ENCODE measurements around the gene HDAC4. TPM values are rescaled to one million over a fixed set of nuclear protein-coding genes. Genes with fewer than 3 reads are reported as not detected.

Gene HDAC4
- total RNA-seq, 1 donor from 2014 or later = 30.7 TPM

GRCh38 chr2:239064891-239065290, 335.9 kb downstream of the HDAC4 start:
- intact Hi-C loops (cut with DNase I) = no loop called here
- DNase-seq (ENCODE audit: missing footprints) = no peak
- no peak for ATAC-seq

DNA sequence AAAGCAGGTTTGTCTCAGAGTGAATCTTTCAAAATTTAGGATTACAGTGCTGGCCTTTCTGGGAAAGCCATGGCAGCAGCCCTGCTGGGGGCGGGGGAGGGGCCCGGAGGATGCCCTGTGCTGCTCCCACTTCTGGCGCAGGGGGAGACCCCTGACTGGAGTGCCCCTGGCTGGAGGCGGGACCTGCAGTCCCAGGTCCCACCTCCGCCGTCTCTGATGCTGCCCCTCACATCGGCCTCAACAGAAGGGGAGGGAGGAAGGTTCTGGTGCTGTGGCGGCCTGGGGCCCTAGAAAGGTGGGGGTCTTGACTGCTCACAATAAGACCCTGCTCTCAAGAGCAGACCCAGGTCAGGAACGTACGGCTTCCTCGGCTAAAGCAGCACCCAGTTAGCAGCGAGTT, 336.6 kb downstream of the HDAC4 start:
- no peak for DNase-seq (ENCODE audit: missing footprints)
- intact Hi-C loops (cut with DNase I) = no loop called here
- ATAC-seq = no peak

DNA sequence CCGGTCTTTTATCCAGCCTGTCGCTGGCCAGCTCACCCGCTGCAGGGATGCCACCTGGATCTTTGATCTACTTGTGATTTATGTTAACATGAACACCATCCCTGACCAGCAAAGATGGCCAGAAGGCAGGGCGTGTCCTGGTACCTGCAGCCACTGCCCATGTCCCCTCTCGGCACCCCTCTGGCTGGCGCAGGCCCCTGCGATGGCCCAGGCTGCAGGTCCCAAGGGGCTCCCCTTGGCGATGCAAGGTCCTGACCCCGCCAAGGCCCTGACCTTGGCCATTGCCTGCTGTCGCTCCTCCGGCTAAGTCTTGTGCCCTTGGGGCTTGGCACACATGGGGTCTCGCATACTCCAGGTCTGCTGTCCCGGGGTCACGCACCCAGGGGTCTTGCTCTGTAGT, 338.1 kb downstream of the HDAC4 start:
- ATAC-seq (no peak), DNase-seq (ENCODE audit: missing footprints) (no peak)
- intact Hi-C loops (cut with DNase I) = no loop called here

- DNase-seq (ENCODE audit: missing footprints) = no peak
- ATAC-seq = no peak
- intact Hi-C loops (cut with DNase I) = no loop called here
Observed at GRCh38 chr2:239061824-239062570, 338.8 kb downstream of the HDAC4 start.

DNA sequence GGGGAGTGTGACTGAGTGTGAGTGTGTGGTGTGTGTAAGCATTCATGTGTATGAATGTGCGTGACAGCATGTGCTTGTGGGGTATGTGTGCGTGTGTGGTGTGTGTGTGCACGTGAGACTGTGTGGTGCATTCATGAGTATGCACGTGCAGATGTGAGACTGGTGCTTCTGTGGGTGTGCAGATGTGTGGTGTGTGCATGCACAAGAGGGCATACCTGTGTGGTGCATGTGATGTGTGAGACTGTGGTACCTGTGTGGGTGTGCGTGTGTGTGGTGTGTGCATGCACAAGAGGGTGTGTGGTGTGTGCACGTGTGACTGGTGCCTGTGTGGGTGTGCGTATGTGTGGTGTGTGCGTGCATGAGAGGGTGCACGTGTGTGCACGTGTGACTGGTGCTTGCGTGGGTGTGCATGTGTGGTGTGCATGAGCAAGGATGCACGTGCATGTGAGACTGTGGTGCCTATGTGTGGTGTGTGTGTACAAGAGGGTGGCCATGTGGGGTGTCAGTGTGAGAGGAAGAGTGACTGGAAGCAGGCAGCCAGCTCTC, 339.6 kb downstream of the HDAC4 start:
- peak; percentile 21 for ATAC-seq
- DNase-seq (ENCODE audit: missing footprints) = no peak
- intact Hi-C loops (cut with DNase I) = no loop called here

GRCh38 chr2:239060676-239061075, 340.1 kb downstream of the HDAC4 start:
- intact Hi-C loops (cut with DNase I) = no loop called here
- DNase-seq (ENCODE audit: missing footprints) (peak; percentile 4), ATAC-seq (no peak)

- ATAC-seq (no peak), DNase-seq (ENCODE audit: missing footprints) (peak; percentile 42)
- intact Hi-C loops (cut with DNase I) = no loop called here
Observed at GRCh38 chr2:239059854-239060253, 341.0 kb downstream of the HDAC4 start.

- ATAC-seq (no peak), DNase-seq (ENCODE audit: missing footprints) (no peak)
- intact Hi-C loops (cut with DNase I) = no loop called here
Observed at GRCh38 chr2:239058766-239059165, 342.1 kb downstream of the HDAC4 start.

DNA sequence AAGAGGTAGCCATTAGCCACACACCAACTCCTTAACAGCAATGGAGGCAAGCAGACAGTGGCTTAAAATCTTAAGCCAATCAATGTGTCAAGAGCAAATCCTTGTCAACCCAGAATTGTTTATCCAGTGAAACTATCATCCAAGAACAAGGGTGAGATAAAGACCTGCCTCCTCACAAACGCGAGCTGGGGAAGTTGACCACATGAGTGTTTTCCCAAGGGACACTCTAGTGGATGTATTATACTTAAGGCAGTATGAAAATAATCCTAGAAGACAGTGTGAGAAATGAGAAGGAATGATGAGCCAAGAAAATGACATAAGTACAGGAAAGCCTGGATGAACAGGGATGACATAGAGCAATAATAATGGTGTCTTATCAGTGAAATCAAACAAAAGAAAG, 343.3 kb downstream of the HDAC4 start:
- intact Hi-C loops (cut with DNase I) = no loop called here
- DNase-seq (ENCODE audit: missing footprints) (no peak), ATAC-seq (no peak)

DNA sequence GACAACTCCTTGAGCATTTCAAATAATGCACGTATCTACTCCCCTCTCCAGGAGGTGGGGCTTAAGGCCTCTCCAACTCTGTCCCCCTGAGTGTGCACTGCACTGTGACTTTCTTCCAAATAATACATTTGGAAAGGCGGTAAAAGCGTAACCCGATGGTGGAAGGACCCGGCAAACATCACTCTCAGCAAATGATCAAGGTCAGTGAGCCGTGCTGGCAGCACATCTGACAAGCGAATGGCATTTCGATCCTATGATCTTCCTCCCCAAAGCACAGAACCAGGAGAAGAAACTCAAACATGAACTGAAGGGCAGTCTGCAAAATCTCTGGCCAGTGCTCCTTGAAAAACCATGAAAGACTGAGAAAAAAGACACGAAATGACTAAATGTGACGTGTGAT, 344.2 kb downstream of the HDAC4 start:
- ATAC-seq = no peak
- no peak for DNase-seq (ENCODE audit: missing footprints)
- intact Hi-C loops (cut with DNase I) = no loop called here

DNA sequence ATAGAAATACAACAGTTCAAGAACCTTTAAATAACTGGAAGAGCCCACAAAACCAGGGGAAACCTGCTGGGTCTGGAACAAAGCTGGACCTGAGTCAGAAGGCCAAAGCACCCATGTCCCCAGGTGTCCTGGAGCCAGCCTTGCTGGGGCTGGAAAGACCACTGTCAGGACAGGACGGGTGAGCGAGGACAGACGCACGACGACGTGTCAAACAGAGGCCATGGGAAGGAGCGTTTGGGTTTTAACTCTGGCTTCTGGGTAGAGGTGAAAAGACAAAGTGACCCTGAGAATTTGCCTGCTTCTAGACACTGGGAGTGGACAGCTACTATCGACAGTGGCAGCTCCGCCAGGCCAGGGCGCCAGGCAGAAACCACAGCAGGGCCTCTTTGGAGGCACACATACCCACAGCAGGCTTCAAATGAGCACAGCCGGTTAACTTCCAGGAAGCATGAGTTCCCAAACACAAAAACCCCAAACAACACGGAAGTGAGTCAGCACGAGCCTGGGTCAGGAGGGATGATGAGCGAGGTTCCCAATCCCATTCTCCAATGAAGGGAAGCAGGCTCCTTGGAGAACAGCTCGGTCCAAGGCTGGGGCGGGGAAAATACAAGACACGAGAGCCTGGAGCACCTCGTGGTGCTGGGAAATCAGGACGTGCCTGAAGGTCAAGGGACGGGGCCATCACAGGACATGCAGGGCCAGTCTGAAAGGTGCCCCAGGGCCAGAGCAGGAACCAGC, 344.9 kb downstream of the HDAC4 start:
- DNase-seq (ENCODE audit: missing footprints) (no peak), ATAC-seq (no peak)
- intact Hi-C loops (cut with DNase I) = no loop called here

GRCh38 chr2:239054921-239055320, 345.9 kb downstream of the HDAC4 start:
- no peak for ATAC-seq
- DNase-seq (ENCODE audit: missing footprints) = no peak
- intact Hi-C loops (cut with DNase I) = no loop called here

DNA sequence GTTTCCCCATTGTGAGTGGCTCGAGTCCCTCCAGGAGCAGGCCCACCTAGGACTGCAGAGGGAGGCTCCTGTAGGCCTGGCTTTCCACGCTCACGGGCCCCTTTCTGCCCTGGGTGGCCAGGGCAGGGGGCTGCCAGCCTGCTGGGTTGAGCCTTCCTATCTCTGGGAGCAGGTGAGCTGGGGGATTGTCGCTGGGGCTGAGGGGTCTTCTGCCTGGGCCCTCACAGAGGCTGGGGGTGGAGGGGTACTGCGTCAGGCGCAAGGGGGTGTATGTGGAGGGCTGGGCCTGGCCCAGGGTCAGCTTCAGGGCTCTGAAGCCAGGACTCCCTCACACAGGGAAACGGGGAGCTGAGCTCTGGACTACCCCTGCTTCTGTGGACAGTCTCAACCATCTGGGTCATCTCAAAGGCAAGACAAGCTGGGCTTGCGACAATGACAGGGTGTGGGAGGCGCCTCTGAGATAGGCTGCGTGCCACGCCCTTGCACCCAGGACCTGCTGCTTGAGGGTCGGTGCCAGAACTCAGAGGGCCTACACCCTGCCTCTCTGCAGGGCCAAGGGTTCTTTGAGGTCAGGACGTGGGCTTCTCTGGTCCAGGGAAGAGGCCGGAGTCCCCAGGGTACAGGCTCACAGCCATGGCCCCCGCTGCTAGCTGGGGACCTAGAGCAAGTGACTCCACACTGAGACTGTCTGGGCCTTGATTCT, 346.9 kb downstream of the HDAC4 start:
- ATAC-seq = peak; percentile 55
- no peak for DNase-seq (ENCODE audit: missing footprints)
- intact Hi-C loops (cut with DNase I) = no loop called here

DNA sequence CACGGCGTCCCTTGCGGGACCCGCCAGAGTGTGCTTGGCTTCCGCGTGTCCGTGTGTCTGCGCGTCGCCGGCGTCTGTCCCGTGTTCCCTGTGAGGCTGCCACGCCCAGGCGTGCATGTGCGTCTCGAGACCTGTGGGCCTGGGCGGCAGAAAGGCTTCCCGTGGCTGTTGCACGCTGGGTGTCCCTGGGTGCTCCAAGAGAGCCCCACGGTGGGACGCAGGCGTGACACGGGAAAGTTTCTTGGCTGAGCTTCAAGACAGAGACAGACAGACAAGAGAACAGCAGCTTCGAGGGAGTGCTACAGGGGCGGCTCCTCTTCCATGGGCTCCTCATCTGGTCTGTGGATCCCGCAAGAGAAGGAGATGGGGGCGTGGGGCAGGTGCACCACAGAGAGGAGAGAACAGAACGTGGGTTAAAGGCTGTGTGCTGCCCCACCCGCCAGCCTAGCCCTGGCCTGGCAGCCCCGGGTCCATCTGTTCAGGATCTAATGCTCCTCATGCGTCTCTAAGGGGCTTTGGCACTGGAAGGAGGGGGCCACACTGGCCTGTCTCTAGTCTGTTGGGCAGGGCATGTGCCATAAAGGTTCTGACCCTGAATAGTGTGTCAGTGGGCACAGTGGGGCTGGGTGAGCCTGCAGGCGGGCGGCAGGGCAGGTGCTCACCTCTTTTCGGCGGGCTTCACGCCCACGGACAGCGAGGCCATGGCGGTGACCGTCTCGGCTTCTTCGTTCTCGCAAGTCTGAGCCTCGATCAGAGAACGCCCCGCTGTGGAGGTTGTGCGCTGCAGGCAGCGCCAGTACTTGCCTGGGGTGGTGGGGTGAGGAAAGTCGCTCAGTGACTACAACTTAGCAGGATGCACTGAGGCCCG, 347.8 kb downstream of the HDAC4 start:
- intact Hi-C loops (cut with DNase I) = no loop called here
- DNase-seq (ENCODE audit: missing footprints) (no peak), ATAC-seq (no peak)

GRCh38 chr2:239051891-239052445, 348.9 kb downstream of the HDAC4 start:
- peak; percentile 46 for DNase-seq (ENCODE audit: missing footprints)
- intact Hi-C loops (cut with DNase I) = no loop called here
- ATAC-seq = no peak

DNA sequence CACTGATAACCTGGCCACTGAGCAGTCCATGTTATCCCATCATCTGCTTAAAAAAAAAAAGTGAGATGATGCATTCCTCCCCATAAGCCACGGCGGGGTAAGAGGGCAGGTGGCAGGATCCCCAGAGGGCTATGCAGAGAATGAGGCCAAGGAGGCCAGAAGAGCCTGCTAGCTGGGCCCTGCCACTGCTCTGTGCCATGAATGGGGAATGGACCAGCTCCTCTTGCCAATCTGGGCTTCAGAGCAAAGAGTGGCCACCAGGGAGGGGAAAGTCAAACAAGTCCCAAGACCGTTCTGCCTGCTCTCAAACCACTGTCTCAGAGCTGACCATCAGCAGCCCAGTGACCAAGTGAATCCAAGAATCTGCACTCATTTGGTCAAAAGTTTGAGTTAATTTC, 350.6 kb downstream of the HDAC4 start:
- peak; percentile 4 for DNase-seq (ENCODE audit: missing footprints)
- ATAC-seq = no peak
- intact Hi-C loops (cut with DNase I) = no loop called here

DNA sequence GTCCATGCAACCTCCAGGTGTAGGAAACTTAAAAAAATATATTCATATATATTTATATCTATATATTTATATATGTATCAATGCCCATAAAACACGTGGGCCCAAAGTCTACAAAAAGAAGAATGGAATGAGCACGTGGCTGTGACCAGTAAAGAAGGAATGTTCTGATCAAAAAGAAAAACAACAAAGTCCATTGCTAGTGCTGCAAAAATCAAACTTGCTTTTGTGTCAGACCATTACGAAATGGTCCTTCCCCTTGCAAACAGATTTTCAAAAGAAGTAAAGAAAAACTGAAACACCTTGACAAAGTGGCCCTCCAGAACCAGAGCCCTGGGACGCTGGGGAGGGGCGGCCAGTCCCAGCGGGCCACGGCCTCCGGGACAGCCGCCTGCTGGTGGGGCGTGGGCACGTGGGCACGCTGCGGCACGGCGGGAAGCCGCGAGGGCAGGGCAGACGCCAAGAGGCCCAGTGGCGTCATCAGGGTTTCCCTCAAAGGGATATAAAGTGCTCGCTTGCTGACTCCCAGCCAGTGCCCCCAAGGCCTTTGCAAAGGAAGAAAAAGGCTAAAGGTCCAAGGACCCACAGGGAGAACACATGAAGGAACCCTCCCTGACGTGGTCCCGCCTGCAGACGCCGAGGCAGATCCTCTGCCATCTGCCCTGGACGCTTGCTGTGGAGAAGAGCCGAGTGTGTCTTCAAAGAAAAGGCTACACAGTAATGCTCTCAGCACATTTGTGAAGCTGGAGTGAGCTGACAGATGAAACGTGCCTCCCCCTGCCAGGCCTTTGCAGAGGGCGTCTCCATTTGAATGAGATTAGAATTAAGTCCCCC, 351.2 kb downstream of the HDAC4 start:
- no peak for ATAC-seq
- intact Hi-C loops (cut with DNase I) = no loop called here
- DNase-seq (ENCODE audit: missing footprints) = peak; percentile 4

GRCh38 chr2:239048736-239049135, 352.1 kb downstream of the HDAC4 start:
- intact Hi-C loops (cut with DNase I) = no loop called here
- DNase-seq (ENCODE audit: missing footprints) (no peak), ATAC-seq (no peak)
